IMR-90 (cell line): Measurements from ENCODE around the gene FANK1. TPM values are rescaled to one million over a fixed set of nuclear protein-coding genes. Genes with fewer than 3 reads are reported as not detected.

ENCODE experiments used
- ATAC-seq: fragments of 200-7000 bp; cut with Tn5 transposase; 2 replicates; pipeline ENCODE4 v1.9.1; 2020; ENCODE audit warnings: low read depth, mild to moderate bottlenecking, moderate library complexity
- BruUV-seq: library from RNA; stranded (reverse); fragments of 400-500 nt; replicated peaks from 2 replicates; lab custom pipeline; 2021; lab: Mats Ljungman, UMichigan
- CTCF ChIA-PET: fragments of 300-600 bp; formaldehyde crosslinking; extraction: SDS; loops from one replicate; lab custom pipeline; 2021; ENCODE audit warnings: antibody characterized with exemption; lab: Yijun Ruan, JAX
- POLR2A ChIA-PET: fragments of 300-600 bp; sonication (Branson Sonifier 250); formaldehyde crosslinking; loops from one replicate; lab custom pipeline; 2022; ENCODE audit warnings: antibody characterized with exemption; ENCODE audit not compliant: unreplicated experiment; lab: Charles Lee
- DNase-seq: peaks from one replicate; pipeline ENCODE4 v3.0.0; 2013
- H2AFZ ChIP-seq: replicated peaks from 2 replicates; pipeline ENCODE3; 2013; ENCODE audit warnings: low read length, mild to moderate bottlenecking; ENCODE audit not compliant: poor library complexity
- H2AK5ac ChIP-seq: 2 replicates; pipeline ENCODE4 v1.6.1; 2013; ENCODE audit warnings: low read depth, low read length, inconsistent platforms
- H2AK9ac ChIP-seq: replicated peaks from 2 replicates; pipeline ENCODE3; 2013; ENCODE audit warnings: mild to moderate bottlenecking, low read depth, low read length, moderate library complexity; ENCODE audit not compliant: poor library complexity
- H2BK120ac ChIP-seq: 2 replicates; pipeline ENCODE4 v1.6.1; 2013; ENCODE audit warnings: low read depth, low read length, inconsistent platforms
- H2BK15ac ChIP-seq: 3 replicates; pipeline ENCODE4 v1.6.1; 2013; ENCODE audit warnings: low read depth, low read length, inconsistent platforms
- H2BK20ac ChIP-seq: 2 replicates; pipeline ENCODE4 v1.6.1; 2013; ENCODE audit warnings: low read depth, mild to moderate bottlenecking, inconsistent platforms, low read length, moderate library complexity
- H2BK5ac ChIP-seq: 2 replicates; pipeline ENCODE4 v1.6.1; 2013; ENCODE audit warnings: mild to moderate bottlenecking, low read depth, low read length, inconsistent platforms; ENCODE audit not compliant: poor library complexity, severe bottlenecking
- H3K14ac ChIP-seq: replicated peaks from 2 replicates; pipeline ENCODE4 v1.6.1; 2013; ENCODE audit warnings: low read depth, low read length, inconsistent platforms
- H3K18ac ChIP-seq: 2 replicates; pipeline ENCODE4 v1.6.1; 2013; ENCODE audit warnings: low read depth, low read length, control low read depth
- H3K23ac ChIP-seq: 2 replicates; pipeline ENCODE4 v1.6.1; 2013; ENCODE audit warnings: low read depth, low read length, inconsistent platforms
- H3K27ac ChIP-seq: 2 replicates; pipeline ENCODE4 v1.5.1; 2013; ENCODE audit warnings: mild to moderate bottlenecking, control low read depth, low read length; ENCODE audit not compliant: insufficient read depth
- H3K27me3 ChIP-seq: 2 replicates; pipeline ENCODE4 v1.6.1; 2013; ENCODE audit warnings: low read length; ENCODE audit not compliant: control insufficient read depth, insufficient read depth
- H3K36me3 ChIP-seq: 2 replicates; pipeline ENCODE4 v1.6.1; 2013; ENCODE audit warnings: low read length, mixed read lengths; ENCODE audit not compliant: control insufficient read depth, insufficient read depth
- H3K4ac ChIP-seq: 2 replicates; pipeline ENCODE4 v1.6.1; 2013; ENCODE audit warnings: low read depth, low read length, inconsistent platforms
- H3K4me1 ChIP-seq: 2 replicates; pipeline ENCODE4 v1.6.1; 2013; ENCODE audit warnings: low read length, mixed read lengths; ENCODE audit not compliant: control insufficient read depth, insufficient read depth
- H3K4me2 ChIP-seq: 2 replicates; pipeline ENCODE4 v1.6.1; 2013; ENCODE audit warnings: low read depth, mild to moderate bottlenecking, control low read depth, low read length, moderate library complexity
- H3K4me3 ChIP-seq: 2 replicates; pipeline ENCODE4 v1.5.1; 2013; ENCODE audit warnings: low read depth, mild to moderate bottlenecking, control low read depth, low read length, moderate library complexity; ENCODE audit not compliant: insufficient read depth
- H3K56ac ChIP-seq: 2 replicates; pipeline ENCODE4 v1.6.1; 2013; ENCODE audit warnings: low read length, inconsistent platforms; ENCODE audit not compliant: insufficient read depth; ENCODE audit errors: extremely low read depth
- H3K79me1 ChIP-seq, 2 experiments: 2 replicates each; pipeline ENCODE4 v1.6.1; 2013; ENCODE audit warnings: low read length in 2 of 2, inconsistent platforms in 1 of 2, low read depth in 1 of 2
- H3K9ac ChIP-seq: 2 replicates; pipeline ENCODE4 v1.6.1; 2013; ENCODE audit warnings: low read depth, low read length, control low read depth
- H3K9me1 ChIP-seq: 2 replicates; pipeline ENCODE4 v1.6.1; 2013; ENCODE audit warnings: low read length, inconsistent platforms; ENCODE audit not compliant: insufficient read depth
- H3K9me3 ChIP-seq: 2 replicates; pipeline ENCODE4 v1.6.1; 2013; ENCODE audit warnings: low read length; ENCODE audit not compliant: control insufficient read depth, insufficient read depth
- H4K20me1 ChIP-seq: 2 replicates; pipeline ENCODE4 v1.6.1; 2013; ENCODE audit warnings: low read length, inconsistent platforms; ENCODE audit not compliant: insufficient read depth
- H4K5ac ChIP-seq: 2 replicates; pipeline ENCODE4 v1.6.1; 2013; ENCODE audit warnings: mild to moderate bottlenecking, low read depth, low read length, control low read depth
- H4K8ac ChIP-seq, 2 experiments: 2 replicates each; pipeline ENCODE4 v1.6.1; 2013; ENCODE audit warnings: low read depth in 2 of 2, low read length in 2 of 2, control low read depth in 1 of 2, inconsistent platforms in 1 of 2
- H4K91ac ChIP-seq: 2 replicates; pipeline ENCODE4 v1.6.1; 2013; ENCODE audit warnings: low read depth, low read length, inconsistent platforms; ENCODE audit not compliant: insufficient read depth
- BHLHE40 ChIP-seq: fragments of 150-350 bp; IDR thresholded peaks from 2 replicates; pipeline ENCODE4 v1.6.1; 2016; ENCODE audit warnings: mild to moderate bottlenecking, low read depth, low read length
- FOS ChIP-seq: fragments of 150-350 bp; IDR thresholded peaks from 2 replicates; pipeline ENCODE4 v1.6.1; 2016; ENCODE audit warnings: low read depth, low read length
- MAFK ChIP-seq: IDR thresholded peaks from 2 replicates; pipeline ENCODE4 v1.6.1; 2012; ENCODE audit warnings: low read depth, low read length, improper control_type of control experiment
- MAZ ChIP-seq: IDR thresholded peaks from 2 replicates; pipeline ENCODE4 v1.6.1; 2012; ENCODE audit warnings: low read depth, mild to moderate bottlenecking, low read length, improper control_type of control experiment, moderate library complexity, borderline replicate concordance
- MXI1 ChIP-seq: IDR thresholded peaks from 2 replicates; pipeline ENCODE4 v1.6.1; 2012; ENCODE audit warnings: low read depth, mild to moderate bottlenecking, low read length, moderate library complexity, borderline replicate concordance
- NFE2L2 ChIP-seq: fragments of 150-350 bp; IDR thresholded peaks from 2 replicates; pipeline ENCODE4 v1.6.1; 2016; ENCODE audit warnings: low read depth, mild to moderate bottlenecking, low read length
- POLR2A ChIP-seq: IDR thresholded peaks from 2 replicates; pipeline ENCODE4 v1.6.1; 2012; ENCODE audit warnings: mild to moderate bottlenecking, low read depth, low read length
- RAD21 ChIP-seq: IDR thresholded peaks from 2 replicates; pipeline ENCODE4 v1.6.1; 2012; ENCODE audit warnings: low read length, improper control_type of control experiment
- RCOR1 ChIP-seq: IDR thresholded peaks from 2 replicates; pipeline ENCODE4 v1.6.1; 2012; ENCODE audit warnings: mild to moderate bottlenecking, low read length, improper control_type of control experiment; ENCODE audit not compliant: insufficient replicate concordance
- RFX5 ChIP-seq: IDR thresholded peaks from 2 replicates; pipeline ENCODE4 v1.8.0; 2012; ENCODE audit warnings: low read depth, mild to moderate bottlenecking, low read length, moderate library complexity
- SMC3 ChIP-seq: fragments of 150-350 bp; IDR thresholded peaks from 2 replicates; pipeline ENCODE4 v1.6.1; 2016; ENCODE audit warnings: low read depth, mild to moderate bottlenecking, antibody characterized with exemption, low read length, moderate library complexity
- WGBS, 2 experiments: methylation state at CpG; one replicate each; pipeline versions ENCODE4 v1.1.5 to v1.1.7; 2013; ENCODE audit warnings: missing lambda C conversion rate in 2 of 2; ENCODE audit not compliant: insufficient read length in 1 of 2; ENCODE audit errors: extremely low coverage in 2 of 2; 5-methylcytosine and 5-hydroxymethylcytosine counted together
- dilution Hi-C: fragments of 300-500 bp; cut with HindIII; formaldehyde crosslinking; loops from one replicate; pipeline ENCODE4 v1.14.3; 2018; ENCODE audit warnings: low sequenced_read_pairs; ENCODE audit not compliant: unreplicated experiment
- in situ Hi-C: fragments of 300-500 bp; cut with MboI; formaldehyde crosslinking; loops from 3 replicates; pipeline ENCODE4 v1.14.3; 2019; ENCODE audit warnings: low sequenced_read_pairs, inconsistent platforms, mixed read lengths
- intact Hi-C: fragments of 100-400 bp; cut with micrococcal nuclease; formaldehyde crosslinking; loops from 2 replicates; pipeline ENCODE4 v1.10.0; 2022
- polyA plus RNA-seq, 3 experiments: library from polyadenylated mRNA; depleted of rRNA; stranded (reverse); fragments of >200 nt; gene quantifications; 2 replicates each; pipeline ENCODE4 v1.2.3, GENCODE V29; 2012; ENCODE audit warnings: low replicate concordance in 1 of 3
- total RNA-seq: library from RNA; depleted of rRNA; stranded (reverse); fragments of >200 nt; gene quantifications from 2 replicates; pipeline ENCODE4 v1.2.3, GENCODE V29; 2012
- TF ChIP-seq, protein P1 (sequence below): conservative IDR thresholded peaks from 2 replicates; pipeline ENCODE4 v1.5.1; 2012; ENCODE audit warnings: mild to moderate bottlenecking, low read depth, low read length, improper control_type of control experiment
- TF ChIP-seq, protein P2 (sequence below): fragments of 150-350 bp; IDR thresholded peaks from 2 replicates; pipeline ENCODE4 v1.6.1; 2017; ENCODE audit warnings: mild to moderate bottlenecking, antibody characterized with exemption, low read length, low read depth

Gene FANK1
- total and polyA plus RNA-seq, 2 of the 4 experiments (the other 2 are of a cell fraction), result 0.90 to 2.2 TPM

DNA sequence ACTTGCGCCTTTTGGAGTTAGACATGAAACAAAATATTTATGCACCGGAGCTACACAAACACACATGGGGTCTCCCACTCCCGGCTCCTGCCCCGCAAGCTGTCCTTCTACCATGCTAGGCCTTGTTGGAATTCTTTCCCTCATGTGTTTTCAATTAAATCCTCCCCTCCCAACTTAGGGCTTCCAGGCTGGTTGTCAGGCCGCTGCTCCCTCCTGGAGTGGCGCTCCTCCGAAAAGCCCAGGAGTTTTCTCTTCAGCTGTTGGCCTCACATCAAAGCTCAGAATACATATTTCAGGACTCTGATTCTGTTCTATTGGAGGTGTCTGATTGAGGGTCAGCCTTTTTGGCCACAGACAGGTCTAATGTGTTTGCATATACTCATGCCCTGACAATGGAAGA lies 113.3 kb downstream of the FANK1 start:
- H4K8ac ChIP-seq, result no peak overlapping the region
- no peak overlapping the region for H3K27ac ChIP-seq
- H3K9ac ChIP-seq, result no peak overlapping the region
- no TSS peak for BruUV-seq
- H3K56ac ChIP-seq, result no peak overlapping the region
- TF ChIP-seq SMC3 (no peak), MAFK (no peak), RFX5 (no peak), FOS (no peak), POLR2A (no peak), MXI1 (no peak), MAZ (no peak), RCOR1 (no peak), BHLHE40 (no peak), RAD21 (no peak), NFE2L2 (no peak)
- TF ChIP-seq, protein P1, sequence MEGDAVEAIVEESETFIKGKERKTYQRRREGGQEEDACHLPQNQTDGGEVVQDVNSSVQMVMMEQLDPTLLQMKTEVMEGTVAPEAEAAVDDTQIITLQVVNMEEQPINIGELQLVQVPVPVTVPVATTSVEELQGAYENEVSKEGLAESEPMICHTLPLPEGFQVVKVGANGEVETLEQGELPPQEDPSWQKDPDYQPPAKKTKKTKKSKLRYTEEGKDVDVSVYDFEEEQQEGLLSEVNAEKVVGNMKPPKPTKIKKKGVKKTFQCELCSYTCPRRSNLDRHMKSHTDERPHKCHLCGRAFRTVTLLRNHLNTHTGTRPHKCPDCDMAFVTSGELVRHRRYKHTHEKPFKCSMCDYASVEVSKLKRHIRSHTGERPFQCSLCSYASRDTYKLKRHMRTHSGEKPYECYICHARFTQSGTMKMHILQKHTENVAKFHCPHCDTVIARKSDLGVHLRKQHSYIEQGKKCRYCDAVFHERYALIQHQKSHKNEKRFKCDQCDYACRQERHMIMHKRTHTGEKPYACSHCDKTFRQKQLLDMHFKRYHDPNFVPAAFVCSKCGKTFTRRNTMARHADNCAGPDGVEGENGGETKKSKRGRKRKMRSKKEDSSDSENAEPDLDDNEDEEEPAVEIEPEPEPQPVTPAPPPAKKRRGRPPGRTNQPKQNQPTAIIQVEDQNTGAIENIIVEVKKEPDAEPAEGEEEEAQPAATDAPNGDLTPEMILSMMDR, result no peak
- TF ChIP-seq, protein P2, sequence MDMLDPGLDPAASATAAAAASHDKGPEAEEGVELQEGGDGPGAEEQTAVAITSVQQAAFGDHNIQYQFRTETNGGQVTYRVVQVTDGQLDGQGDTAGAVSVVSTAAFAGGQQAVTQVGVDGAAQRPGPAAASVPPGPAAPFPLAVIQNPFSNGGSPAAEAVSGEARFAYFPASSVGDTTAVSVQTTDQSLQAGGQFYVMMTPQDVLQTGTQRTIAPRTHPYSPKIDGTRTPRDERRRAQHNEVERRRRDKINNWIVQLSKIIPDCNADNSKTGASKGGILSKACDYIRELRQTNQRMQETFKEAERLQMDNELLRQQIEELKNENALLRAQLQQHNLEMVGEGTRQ, result no peak
- no peak overlapping the region for H2BK15ac ChIP-seq
- no peak overlapping the region for H4K91ac ChIP-seq
- H3K4me3 ChIP-seq, result no peak overlapping the region
- H2AK9ac ChIP-seq, result no peak overlapping the region
- peaks cover 37% of the 10 kb centered on the region for H3K27me3 ChIP-seq
- H2AK5ac ChIP-seq, result no peak overlapping the region
- dilution Hi-C loops, result no loop called here
- in situ Hi-C loops, result no loop called here
- H3K9me1 ChIP-seq, result no peaks in the 10 kb centered on the region
- no peak overlapping the region for H3K18ac ChIP-seq
- H3K4me1 ChIP-seq, result peaks cover 4% of the 10 kb centered on the region
- peaks cover 3% of the 10 kb centered on the region for H3K9me3 ChIP-seq
- ChIA-PET POLR2A (no interaction called here), CTCF (interaction anchor here (0.6 kb wide), 1 partner anchor 53 kb away, joined by 3 read pairs; no protein-coding TSS in a partner anchor)
- H3K23ac ChIP-seq, result no peak overlapping the region
- H3K4ac ChIP-seq, result no peak overlapping the region
- no peak overlapping the region for H3K4me2 ChIP-seq
- H4K20me1 ChIP-seq, result peaks cover 8% of the 10 kb centered on the region
- no peak overlapping the region for H4K5ac ChIP-seq
- H3K36me3 ChIP-seq, result no peaks in the 10 kb centered on the region
- no peak overlapping the region for H2AFZ ChIP-seq
- H2BK5ac ChIP-seq, result no peak overlapping the region
- ATAC-seq (no peak), DNase-seq (no peak)
- intact Hi-C loops, result no loop called here
- no peak overlapping the region for H3K14ac ChIP-seq
- no peak overlapping the region for H2BK20ac ChIP-seq
- WGBS, 2 experiments, result no CpG with 5 or more reads among the region's 7 CpGs
- H2BK120ac ChIP-seq, result no peak overlapping the region
- H3K79me1 ChIP-seq, result no peaks in the 10 kb centered on the region
